Measurements from ENCODE around the gene SLC25A18. TPM values are rescaled to one million over a fixed set of nuclear protein-coding genes. Genes with fewer than 3 reads are reported as not detected.

Gene SLC25A18
- total and polyA plus RNA-seq, 10 of the 15 experiments (the other 5 are each of a cell fraction or from before 2014, with no cell fraction given): 0.03 to 0.09 TPM; not detected in 8

DNA sequence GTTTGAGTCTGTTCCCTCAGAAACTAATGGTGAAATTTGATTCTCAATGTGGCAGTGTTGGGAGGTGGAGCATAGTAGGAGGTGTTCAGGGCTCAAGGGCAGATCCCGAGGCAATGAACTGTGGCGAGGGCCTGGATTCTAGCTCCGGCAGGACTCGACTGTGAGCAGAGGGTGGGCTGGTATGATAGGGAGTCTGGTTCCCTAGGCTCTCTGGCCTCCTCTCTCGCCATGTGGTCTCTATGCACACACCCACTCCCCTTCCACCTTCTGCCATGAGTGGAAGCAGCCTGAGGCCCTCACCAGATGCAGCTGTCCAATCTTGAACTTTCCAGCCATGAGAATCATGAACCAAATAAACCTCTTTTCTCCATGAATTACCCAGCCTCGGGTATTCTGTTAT is 32.9 kb downstream of the SLC25A18 start:
- WGBS (ENCODE audit: insufficient coverage, insufficient replicate concordance, low lambda C conversion rate, missing lambda C conversion rate): 98% methylated on average over 6 of the region's 6 CpGs
- Histone ChIP-seq H3K36me3 (ENCODE audit: control insufficient read depth in 2 of 2, insufficient read depth in 2 of 2, low read length in 1 of 2) (peaks cover 7 to 38% of the 10 kb centered on the region in 2 experiments), H3K4me3 (no peak overlapping the region), H3K4me2 (ENCODE audit: control insufficient read depth, insufficient read depth) (no peak overlapping the region), H3K9ac (ENCODE audit: control insufficient read depth, insufficient read depth, low read length) (no peak overlapping the region), H3K27me3 (replicated peaks in 1 of 2; ENCODE audit: control insufficient read depth in 2 of 2, insufficient read depth in 2 of 2, low read length in 1 of 2) (no peaks in the 10 kb centered on the region), H3K79me2 (ENCODE audit: control insufficient read depth, insufficient read depth, low read length) (no peaks in the 10 kb centered on the region), H4K20me1 (ENCODE audit: control insufficient read depth, insufficient read depth) (no peaks in the 10 kb centered on the region), H3K27ac (ENCODE audit: control insufficient read depth, insufficient read depth) (no peak overlapping the region), H3K9me3 (replicated peaks; ENCODE audit: control insufficient read depth, insufficient read depth, low read length) (peaks cover 6% of the 10 kb centered on the region; the same call in 2 of the 3 replicates), H2AFZ (ENCODE audit: control insufficient read depth, low read depth, low read length) (no peak overlapping the region), H3K4me1 (ENCODE audit: control insufficient read depth, insufficient read depth, low read length) (peaks cover 20% of the 10 kb centered on the region)
- ChIA-PET POLR2A (no interaction called here), SMC1A (ENCODE audit: uncharacterized antibody, unreplicated experiment) (no interaction called here), CTCF (interaction anchor here (1.0 kb wide), 1 partner anchor 40 kb away, joined by 5 read pairs; no protein-coding TSS in a partner anchor), RAD21 (ENCODE audit: unreplicated experiment) (no interaction called here)
- FAIRE-seq: no peak
- DNase-seq (ENCODE audit: low read depth, low spot score): no peak
- no TSS peak for BruUV-seq (replicated peaks)
- in situ Hi-C loops (cut with MboI) (no loop called here), intact Hi-C loops (cut with micrococcal nuclease; ENCODE audit: unreplicated experiment) (no loop called here)
- ATAC-seq: no peak
- TF ChIP-seq MYB (IDR thresholded peaks at IDR 0.05; ENCODE audit: borderline replicate concordance, low read depth, low read length) (no peak), CHD4 (IDR thresholded peaks at IDR 0.05) (no peak), NR2C2 (IDR thresholded peaks at IDR 0.05; ENCODE audit: borderline replicate concordance, control insufficient read depth, insufficient read length, low read depth) (no peak), TCF12 (IDR thresholded peaks at IDR 0.05; ENCODE audit: low read depth, low read length) (no peak), CBX3 (IDR thresholded peaks at IDR 0.05; ENCODE audit: borderline replicate concordance, low read depth) (no peak), ZBED1 (IDR thresholded peaks at IDR 0.05; ENCODE audit: borderline replicate concordance) (no peak), SREBF2 (IDR thresholded peaks at IDR 0.05; ENCODE audit: low read length) (no peak), CEBPB (IDR thresholded peaks at IDR 0.05; ENCODE audit: borderline replicate concordance in 1 of 2, low read depth in 2 of 2, low read length in 2 of 2) (no peak), WRNIP1 (IDR thresholded peaks at IDR 0.05; ENCODE audit: borderline replicate concordance, low read depth, low read length) (no peak), EZH2 (IDR thresholded peaks at IDR 0.05; ENCODE audit: borderline replicate concordance, control insufficient read depth, low read depth, low read length) (no peak), STAT3 (IDR thresholded peaks at IDR 0.05; ENCODE audit: low read depth, low read length) (no peak), RB1 (IDR thresholded peaks at IDR 0.05; ENCODE audit: borderline replicate concordance) (no peak), MEF2B (IDR thresholded peaks at IDR 0.05; ENCODE audit: partially characterized antibody, poor library complexity, severe bottlenecking) (no peak), NBN (IDR thresholded peaks at IDR 0.05) (no peak), NFYB (IDR thresholded peaks at IDR 0.05; ENCODE audit: insufficient read depth, low read depth, low read length) (no peak)
- TF ChIP-seq, protein P1, sequence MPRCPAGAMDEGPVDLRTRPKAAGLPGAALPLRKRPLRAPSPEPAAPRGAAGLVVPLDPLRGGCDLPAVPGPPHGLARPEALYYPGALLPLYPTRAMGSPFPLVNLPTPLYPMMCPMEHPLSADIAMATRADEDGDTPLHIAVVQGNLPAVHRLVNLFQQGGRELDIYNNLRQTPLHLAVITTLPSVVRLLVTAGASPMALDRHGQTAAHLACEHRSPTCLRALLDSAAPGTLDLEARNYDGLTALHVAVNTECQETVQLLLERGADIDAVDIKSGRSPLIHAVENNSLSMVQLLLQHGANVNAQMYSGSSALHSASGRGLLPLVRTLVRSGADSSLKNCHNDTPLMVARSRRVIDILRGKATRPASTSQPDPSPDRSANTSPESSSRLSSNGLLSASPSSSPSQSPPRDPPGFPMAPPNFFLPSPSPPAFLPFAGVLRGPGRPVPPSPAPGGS (IDR thresholded peaks at IDR 0.05; ENCODE audit: borderline replicate concordance, insufficient read depth, low read depth, low read length, poor library complexity, severe bottlenecking): no peak
- TF ChIP-seq, protein P2, sequence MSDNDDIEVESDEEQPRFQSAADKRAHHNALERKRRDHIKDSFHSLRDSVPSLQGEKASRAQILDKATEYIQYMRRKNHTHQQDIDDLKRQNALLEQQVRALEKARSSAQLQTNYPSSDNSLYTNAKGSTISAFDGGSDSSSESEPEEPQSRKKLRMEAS (IDR thresholded peaks at IDR 0.05; ENCODE audit: low read depth, low read length): no peak
- TF ChIP-seq, protein P3, sequence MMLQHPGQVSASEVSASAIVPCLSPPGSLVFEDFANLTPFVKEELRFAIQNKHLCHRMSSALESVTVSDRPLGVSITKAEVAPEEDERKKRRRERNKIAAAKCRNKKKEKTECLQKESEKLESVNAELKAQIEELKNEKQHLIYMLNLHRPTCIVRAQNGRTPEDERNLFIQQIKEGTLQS (IDR thresholded peaks at IDR 0.05; ENCODE audit: borderline replicate concordance, extremely low read depth, low read depth, low read length): no peak
- TF ChIP-seq, protein P4, sequence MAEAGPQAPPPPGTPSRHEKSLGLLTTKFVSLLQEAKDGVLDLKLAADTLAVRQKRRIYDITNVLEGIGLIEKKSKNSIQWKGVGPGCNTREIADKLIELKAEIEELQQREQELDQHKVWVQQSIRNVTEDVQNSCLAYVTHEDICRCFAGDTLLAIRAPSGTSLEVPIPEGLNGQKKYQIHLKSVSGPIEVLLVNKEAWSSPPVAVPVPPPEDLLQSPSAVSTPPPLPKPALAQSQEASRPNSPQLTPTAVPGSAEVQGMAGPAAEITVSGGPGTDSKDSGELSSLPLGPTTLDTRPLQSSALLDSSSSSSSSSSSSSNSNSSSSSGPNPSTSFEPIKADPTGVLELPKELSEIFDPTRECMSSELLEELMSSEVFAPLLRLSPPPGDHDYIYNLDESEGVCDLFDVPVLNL (IDR thresholded peaks at IDR 0.05; ENCODE audit: low read depth, low read length): no peak
